HUDEP-2 (cell line): ENCODE measurements around the gene PARD3B.
"Not testable (repeated sequence)": the region's sequence is repeated elsewhere in the genome, so short reads cannot be mapped to it uniquely, and the experiment has no call there.

ENCODE experiments used
- DNase-seq, 76 experiments: peaks; one replicate each; lab custom pipeline; 2025; ENCODE audit not compliant: unreplicated experiment in 76 of 76; lab: John Stamatoyannopoulos, UW

The PARD3B gene

DNA sequence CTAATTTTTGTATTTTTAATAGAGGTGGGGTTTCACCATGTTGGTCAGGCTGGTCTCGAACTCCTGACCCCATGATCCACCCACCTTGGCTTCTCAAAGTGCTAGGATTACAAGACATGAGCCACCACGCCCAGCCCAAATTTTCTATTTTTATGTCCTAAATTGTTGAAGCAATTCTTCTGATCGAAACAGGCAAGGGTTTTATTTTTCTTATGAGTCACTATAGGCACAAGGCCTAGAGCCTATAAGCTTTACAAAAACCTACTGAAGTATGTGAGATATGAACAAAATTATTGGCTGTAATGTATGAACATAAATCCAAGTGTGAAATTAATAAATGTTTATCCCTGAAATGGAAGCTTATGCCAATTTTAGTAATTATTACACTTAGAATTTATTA, 672.8 kb downstream of the PARD3B start:
- no peak for DNase-seq

GRCh38 chr2:205218816-205219215, 673.5 kb downstream of the PARD3B start:
- DNase-seq, result not testable (repeated sequence)

- DNase-seq, result no peak
Measured at GRCh38 chr2:205220559-205220958, 675.3 kb downstream of the PARD3B start.

DNA sequence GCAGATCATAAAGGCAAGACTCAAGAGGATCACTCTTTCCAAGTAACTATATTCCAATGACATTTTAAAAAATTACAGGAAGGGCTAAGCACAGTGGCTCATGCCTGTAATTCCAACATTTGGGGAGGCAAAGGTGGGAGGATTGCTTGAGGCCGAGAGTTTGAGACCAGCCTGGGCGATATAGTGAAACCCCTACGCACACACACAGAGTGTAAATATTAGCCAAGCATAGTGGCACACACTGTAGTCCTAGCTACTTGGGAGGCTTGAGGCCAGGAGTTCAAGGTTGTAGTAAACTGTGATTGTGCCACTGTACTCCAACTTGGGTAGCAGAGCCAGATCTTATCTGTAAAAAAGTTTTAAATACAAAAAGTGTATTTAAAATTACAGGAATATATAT, 686.8 kb downstream of the PARD3B start:
- DNase-seq, result no peak

DNA sequence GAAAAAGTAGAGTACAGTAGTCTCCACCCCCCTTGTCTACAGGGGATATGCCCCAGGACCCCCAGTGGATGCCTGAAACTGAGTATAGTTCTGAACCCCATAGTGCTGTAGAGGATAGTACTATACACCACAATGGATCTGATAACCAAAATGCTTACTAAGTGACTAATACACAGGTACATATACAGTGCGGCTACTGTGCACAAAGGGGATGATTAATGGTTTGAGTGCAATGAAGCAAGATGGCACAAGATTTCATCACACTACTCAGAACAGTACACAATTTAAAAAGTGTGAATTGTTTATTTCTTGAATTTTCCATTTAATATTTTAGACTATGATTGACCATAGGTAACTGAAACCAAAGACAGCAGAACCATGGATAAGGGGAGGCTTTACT, 690.2 kb downstream of the PARD3B start:
- DNase-seq, result no peak

GRCh38 chr2:205237524-205237923, 692.2 kb downstream of the PARD3B start:
- DNase-seq, result no peak

DNA sequence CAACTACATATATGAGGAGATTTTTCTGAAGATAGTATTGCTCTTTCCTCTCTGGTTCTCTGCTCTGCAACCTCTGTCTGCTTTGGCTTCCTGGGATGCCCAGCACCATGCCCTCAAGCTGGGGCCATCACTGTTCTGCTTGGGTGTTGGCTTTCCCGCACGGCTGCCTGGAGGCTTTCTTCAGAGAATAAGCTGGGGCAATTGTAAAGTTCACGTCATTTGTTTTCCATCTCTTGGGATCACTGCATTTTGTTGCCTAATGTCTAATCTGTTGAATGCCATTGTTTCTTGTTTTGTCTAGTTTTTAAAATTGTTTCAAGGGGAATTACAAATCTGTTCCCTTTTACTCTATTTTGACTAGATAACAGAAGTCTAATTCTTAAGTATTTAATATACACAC, 699.7 kb downstream of the PARD3B start:
- DNase-seq, result no peak

DNA sequence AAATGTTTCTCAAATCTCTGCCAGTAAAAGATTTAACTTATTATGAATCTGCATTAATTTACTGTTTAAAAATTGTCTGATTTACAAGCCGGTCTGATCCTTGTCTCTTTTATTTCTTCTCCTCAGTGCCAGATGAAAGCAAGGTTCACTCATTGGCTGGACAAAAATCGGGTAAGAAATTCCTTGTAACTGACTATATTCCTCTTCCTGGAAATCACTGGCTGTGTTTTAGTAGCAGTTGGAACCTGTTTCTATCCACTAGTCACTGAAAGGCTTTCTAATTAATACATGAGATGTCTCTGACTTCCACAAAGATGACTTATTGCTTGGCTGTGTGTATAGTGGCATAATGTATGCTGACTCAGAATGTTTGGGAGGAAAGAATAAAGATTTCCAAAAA, 700.4 kb downstream of the PARD3B start:
- DNase-seq, result no peak

DNA sequence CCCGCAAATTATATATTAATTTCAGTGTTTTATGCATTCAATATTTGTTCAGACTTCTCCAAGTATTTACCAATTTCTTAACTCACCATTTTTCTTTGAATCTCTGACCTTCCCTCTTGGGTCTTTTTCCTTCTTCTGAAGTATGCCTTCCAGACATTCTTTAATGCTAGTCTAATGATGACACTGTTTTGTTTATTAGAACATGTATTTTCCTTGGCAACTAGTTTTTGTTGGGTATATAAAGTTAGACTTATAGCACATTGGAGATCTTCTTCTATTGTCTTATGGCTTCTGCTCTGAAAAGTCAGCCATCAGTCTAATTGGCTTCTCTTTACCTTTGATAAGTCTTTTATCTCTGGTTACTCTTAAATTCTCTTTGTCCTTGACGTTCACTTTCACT, 713.8 kb downstream of the PARD3B start:
- no peak for DNase-seq

- DNase-seq, result no peak
Measured at GRCh38 chr2:205261516-205262020, 716.3 kb downstream of the PARD3B start.

DNA sequence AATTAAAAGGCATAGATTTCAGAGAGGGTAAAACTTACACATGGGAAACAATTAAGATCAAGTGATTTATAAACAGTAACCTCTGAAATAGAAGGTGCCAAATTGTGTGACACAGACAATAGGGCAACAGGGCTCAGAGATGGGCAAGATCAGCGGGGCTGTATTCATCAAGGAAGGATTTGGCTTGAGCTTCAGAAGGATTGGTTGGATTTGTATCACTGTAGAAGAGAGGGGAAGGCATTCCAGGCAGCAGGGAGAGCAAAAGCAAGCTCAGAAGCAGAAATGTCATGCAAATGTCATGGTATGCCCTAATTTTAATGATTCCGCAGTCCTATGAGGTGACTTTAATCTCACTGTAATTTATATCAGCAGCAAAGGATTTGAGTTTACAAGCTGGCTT, 722.0 kb downstream of the PARD3B start:
- no peak for DNase-seq

- no peak for DNase-seq
Measured at GRCh38 chr2:205270689-205271088, 725.4 kb downstream of the PARD3B start.

DNA sequence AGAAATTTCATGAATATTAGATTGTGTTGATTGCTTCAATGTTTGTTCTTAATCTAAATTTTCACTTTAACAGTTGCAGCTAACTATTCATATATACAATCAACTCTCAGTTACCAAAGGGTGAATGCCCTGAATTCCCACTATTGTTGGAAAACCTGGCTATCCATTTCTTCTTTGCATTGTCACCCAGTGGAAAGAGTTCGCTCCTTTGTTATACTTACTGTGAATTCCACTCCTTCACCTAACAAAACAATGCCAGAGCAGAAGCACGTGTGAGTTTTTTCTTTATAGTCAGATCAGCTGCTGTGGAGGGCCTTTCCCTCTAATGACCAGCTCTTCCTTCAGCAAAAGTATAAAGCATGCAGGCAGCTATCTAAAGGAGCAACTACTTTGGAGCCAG, 727.9 kb downstream of the PARD3B start:
- DNase-seq, result no peak

DNA sequence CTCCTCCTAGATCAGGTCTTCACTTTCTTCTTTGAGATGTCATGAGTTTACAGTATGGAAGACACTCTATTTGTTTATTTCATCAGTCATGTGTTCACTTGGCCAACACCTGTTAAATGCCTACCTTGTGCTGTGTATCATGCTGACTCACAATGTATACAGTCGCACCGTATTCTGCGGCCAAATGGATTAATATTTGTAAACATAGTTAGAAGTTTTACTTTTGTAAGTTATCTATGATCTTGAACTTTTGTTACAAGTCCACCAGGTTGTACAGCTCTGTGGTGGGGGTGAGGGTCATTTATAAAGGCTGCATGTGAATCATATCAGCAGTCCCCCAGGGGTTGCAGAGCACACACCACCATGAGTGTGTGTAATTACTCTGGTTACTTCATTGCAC, 728.4 kb downstream of the PARD3B start:
- DNase-seq, result no peak

DNA sequence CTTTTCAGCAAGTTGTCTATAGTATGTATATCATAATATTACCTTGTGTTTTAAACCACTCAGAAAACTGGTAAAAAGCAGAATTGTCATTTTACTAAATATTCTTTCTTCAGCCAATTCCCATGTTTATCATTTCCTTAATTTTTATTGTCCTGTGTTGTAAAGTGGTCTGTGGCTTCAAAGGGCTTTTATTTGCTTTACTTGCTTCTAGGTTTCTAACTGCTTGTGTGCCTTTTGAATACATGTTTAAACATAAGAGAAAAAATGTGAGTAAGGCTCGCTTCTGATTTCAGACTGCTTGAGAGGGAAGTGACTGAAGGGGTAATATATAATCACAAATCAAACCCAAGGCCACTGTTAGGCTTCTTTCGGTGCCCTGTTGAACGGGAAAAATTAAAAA, 729.5 kb downstream of the PARD3B start:
- DNase-seq, result no peak

DNA sequence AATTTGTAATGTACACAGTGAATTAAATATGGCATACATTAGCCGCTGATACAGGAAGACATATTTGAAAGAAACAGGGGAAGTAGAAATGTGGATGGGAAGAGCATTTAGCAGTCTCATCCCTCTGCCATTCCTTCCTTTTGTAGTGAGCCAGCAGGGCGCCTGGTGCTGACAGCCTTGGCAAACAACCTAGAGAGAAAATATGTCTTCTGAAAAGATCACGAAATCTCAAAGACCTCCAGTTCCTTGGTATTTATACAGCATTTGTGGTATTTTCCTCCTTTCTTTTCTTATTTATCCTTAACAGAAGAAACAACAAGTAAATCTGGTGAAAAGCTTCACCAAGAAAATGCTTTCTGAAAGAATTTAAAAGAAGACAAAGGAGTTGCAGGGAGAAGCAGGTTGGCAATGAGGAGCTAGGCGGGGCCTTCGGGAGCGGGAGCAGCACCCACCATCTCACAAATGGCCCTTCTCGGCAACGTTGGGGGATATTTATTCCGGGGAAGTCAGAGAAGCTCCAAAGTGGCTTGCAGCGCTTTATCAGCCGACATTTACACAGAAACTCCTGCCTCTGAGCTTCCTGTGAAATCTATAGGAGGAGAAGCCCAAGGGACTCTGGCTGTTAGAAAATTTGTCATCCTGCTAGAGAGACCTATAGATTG, 731.0 kb downstream of the PARD3B start:
- DNase-seq, result no peak

DNA sequence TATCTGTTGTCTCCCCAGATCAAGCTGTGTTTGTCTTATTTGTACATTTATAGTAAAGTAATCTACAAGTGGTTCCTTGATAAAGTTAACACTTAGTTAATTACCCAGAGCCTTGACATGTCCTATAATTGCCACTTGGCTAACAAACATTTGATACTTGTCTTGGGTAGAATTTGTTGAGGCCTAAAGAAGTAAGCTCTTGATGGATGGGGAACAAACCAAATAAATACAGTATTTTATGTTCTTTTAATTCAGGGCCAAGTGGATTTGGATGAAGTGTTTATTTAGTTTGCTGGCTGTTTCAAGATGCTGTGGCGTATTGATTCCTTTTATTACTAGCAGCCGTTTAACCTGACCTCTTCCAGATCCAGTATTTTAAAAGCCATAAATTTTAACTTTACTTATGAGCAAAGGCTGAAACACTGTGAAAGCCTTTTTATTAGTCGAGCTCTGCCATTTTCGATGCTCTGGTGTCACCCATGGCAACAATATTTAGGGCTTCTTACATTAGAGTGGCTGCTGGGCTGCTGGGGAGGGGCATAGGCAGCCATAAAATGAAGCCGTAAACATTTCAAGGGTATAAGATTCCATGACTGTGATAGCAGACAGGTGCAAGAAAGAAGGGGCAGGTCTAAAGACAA, 735.4 kb downstream of the PARD3B start:
- DNase-seq, result no peak

DNA sequence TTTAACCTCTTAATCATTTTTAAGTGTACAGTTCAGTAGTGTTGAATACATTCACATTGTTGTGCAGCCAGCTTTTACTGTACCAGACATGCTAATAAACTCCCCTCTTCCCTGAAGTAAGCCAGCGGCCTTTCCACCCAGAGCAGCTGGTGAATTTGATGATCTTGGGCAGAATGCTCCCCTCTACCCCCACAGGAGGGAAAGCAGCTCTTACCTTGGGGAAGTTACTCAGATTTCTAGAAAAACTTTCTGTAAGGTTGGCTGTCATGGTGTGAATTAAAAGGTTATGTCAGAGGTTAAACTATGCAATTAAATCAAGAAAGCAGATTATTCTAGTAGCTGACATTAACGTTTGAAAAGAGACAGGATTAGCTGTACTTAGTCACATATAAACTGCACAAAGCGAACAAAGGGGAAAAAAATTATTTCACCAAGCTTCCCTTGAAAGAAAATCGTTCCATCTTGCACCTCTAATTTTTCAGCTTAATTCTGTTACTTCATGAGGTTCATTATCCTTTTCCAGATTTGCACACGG, 738.5 kb downstream of the PARD3B start:
- no peak for DNase-seq

- DNase-seq, result no peak
Measured at GRCh38 chr2:205284334-205284733, 739.1 kb downstream of the PARD3B start.

DNA sequence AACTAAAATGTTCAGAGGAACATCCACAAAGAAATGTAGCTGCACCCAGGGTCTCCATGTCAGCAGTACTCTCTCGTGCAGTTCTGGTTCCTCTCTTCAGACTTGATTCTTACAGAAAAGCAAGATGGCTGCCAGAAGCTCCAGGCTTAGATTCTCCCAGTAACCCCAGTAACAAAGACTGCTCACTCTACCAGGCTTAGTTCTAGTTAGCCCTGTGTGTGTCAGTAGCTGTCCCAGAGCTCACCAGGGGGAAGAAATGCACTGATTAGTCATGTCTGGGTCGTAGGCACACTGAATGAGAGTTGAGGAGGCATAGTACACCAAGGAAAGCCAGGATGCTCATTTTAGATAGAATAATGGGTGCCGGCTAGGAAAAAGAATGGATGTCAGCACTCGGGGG, 742.0 kb downstream of the PARD3B start:
- no peak for DNase-seq

DNA sequence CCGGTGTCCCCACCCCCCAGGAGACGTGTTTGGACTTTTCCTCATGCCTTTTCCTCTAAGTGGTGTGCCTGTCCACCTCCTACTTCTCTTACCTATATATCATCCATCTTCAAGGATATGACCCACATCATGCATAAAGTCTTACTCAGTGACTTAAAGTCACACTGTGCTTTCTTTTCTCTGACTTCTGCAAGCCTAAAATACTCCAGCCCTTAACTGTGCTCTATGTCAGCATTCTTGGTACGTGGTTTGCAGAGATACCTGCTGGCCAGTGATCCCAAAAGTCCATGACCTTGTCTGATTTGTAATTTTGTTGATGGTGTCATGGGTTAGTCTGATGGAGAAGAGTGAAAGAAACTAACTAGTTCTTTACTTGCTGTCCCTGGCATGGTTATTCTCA, 743.4 kb downstream of the PARD3B start:
- DNase-seq, result no peak

- no peak for DNase-seq
Measured at GRCh38 chr2:205290299-205290698, 745.0 kb downstream of the PARD3B start.
